Lower leg skin (tissue), 4 donors: ENCODE measurements around the gene PNPLA3. TPM values are rescaled to one million over a fixed set of nuclear protein-coding genes. Genes with fewer than 3 reads are reported as not detected.

Experiments
- DNase-seq, 2 donors: peaks; one replicate each; pipeline ENCODE4 v3.0.0-alpha.2; 2019; ENCODE audit warnings: low spot score in 2 of 2
- H3K4me3 ChIP-seq: fragments of 200-600 bp; sonication (generic); 2 replicates; pipeline ENCODE4 v1.5.1; 2017; ENCODE audit warnings: mild to moderate bottlenecking, low read depth; ENCODE audit not compliant: poor library complexity, severe bottlenecking
- CTCF ChIP-seq, 3 donors: fragments of 450-650 bp; IDR thresholded peaks; one replicate each; pipeline ENCODE4 v1.5.1; 2016; ENCODE audit warnings: antibody characterized with exemption in 3 of 3, mild to moderate bottlenecking in 3 of 3, moderate library complexity in 2 of 3
- POLR2A ChIP-seq, 2 donors: fragments of 450-650 bp; IDR thresholded peaks; one replicate each; pipeline ENCODE4 v1.6.1; 2016 to 2017; ENCODE audit warnings: antibody characterized with exemption in 2 of 2, mild to moderate bottlenecking in 1 of 2, moderate library complexity in 1 of 2
- WGBS, 2 donors: methylation state at CpG; one replicate each; pipeline ENCODE4 v1.1.5; 2018; 5-methylcytosine and 5-hydroxymethylcytosine counted together
- intact Hi-C: fragments of 100-400 bp; cut with DNase I; formaldehyde crosslinking; loops from one replicate; pipeline ENCODE4 v1.15.0; 2023; ENCODE audit warnings: low total_unique reads
- total RNA-seq, 4 donors: library from RNA; depleted of rRNA; stranded (reverse); fragments of >200 nt; gene quantifications; one replicate each; pipeline ENCODE4 v1.1.0, GENCODE V29; 2016

Gene PNPLA3
- total RNA-seq, 4 donors from 2014 or later, result 14.0 to 22.9 (median 20.4) TPM

GRCh38 chr22:43991316-43992020 is 67.9 kb downstream of the PNPLA3 start:
- 90 to 92% methylated on average over 11 of the region's 11 CpGs for WGBS, 2 donors
- no peak for DNase-seq
- H3K4me3 ChIP-seq, result no peak overlapping the region
- intact Hi-C loops, result loop anchor here (5.0 kb wide), 1 partner anchor 636 kb away; no protein-coding TSS in a partner anchor
- TF ChIP-seq CTCF (IDR thresholded peaks at IDR 0.05), result no peak
- TF ChIP-seq POLR2A (IDR thresholded peaks at IDR 0.05), result no peak

- intact Hi-C loops, result loop anchor here (5.0 kb wide), 1 partner anchor 635 kb away; no protein-coding TSS in a partner anchor
- no peak overlapping the region for H3K4me3 ChIP-seq
- 57 to 69% methylated on average over 15 to 16 of the region's 16 CpGs for WGBS, 2 donors
- TF ChIP-seq CTCF (IDR thresholded peaks at IDR 0.05) (no peak), POLR2A (IDR thresholded peaks at IDR 0.05) (no peak)
- no peak for DNase-seq
Observed at GRCh38 chr22:43992331-43992821, 68.8 kb downstream of the PNPLA3 start.

- no peak for TF ChIP-seq POLR2A (IDR thresholded peaks at IDR 0.05)
- TF ChIP-seq CTCF (IDR thresholded peaks at IDR 0.05), result peak in 1 of 3 donors; percentile 73
- no peak overlapping the region for H3K4me3 ChIP-seq
- no peak for DNase-seq
- WGBS, 2 donors, result 29 to 33% methylated on average over 19 to 20 of the region's 20 CpGs
- intact Hi-C loops, result loop anchor here (5.0 kb wide), 1 partner anchor 634 kb away; no protein-coding TSS in a partner anchor
Observed at GRCh38 chr22:43993072-43993760, 69.6 kb downstream of the PNPLA3 start.

- no peak for DNase-seq
- TF ChIP-seq CTCF (IDR thresholded peaks at IDR 0.05) (no peak), POLR2A (IDR thresholded peaks at IDR 0.05) (no peak)
- intact Hi-C loops, result loop anchor here (5.0 kb wide), 1 partner anchor 633 kb away; no protein-coding TSS in a partner anchor
- H3K4me3 ChIP-seq, result no peak overlapping the region
- WGBS, 2 donors, result 95 to 97% methylated on average over 11 of the region's 11 CpGs
Observed at GRCh38 chr22:43994006-43994405, 70.4 kb downstream of the PNPLA3 start.

- intact Hi-C loops, result loop anchor here (5.0 kb wide), 1 partner anchor 633 kb away; no protein-coding TSS in a partner anchor
- TF ChIP-seq CTCF (IDR thresholded peaks at IDR 0.05) (no peak), POLR2A (IDR thresholded peaks at IDR 0.05) (no peak)
- no peak for DNase-seq
- WGBS, 2 donors, result 79 to 82% methylated on average over 8 to 9 of the region's 9 CpGs
- H3K4me3 ChIP-seq, result no peak overlapping the region
Observed at GRCh38 chr22:43994416-43994815, 70.8 kb downstream of the PNPLA3 start.
